ENCODE results near the gene SYT12.

GRCh38 chr11:67060111-67060522 is 37.2 kb downstream of the SYT12 start:
- no peak for TF ChIP-seq CTCF (IDR thresholded peaks at IDR 0.05; ENCODE audit: low read depth, low read length, poor library complexity, severe bottlenecking)
- no peak for TF ChIP-seq EZH2phosphoT487 (IDR thresholded peaks at IDR 0.05; ENCODE audit: borderline replicate concordance, low read length)
